SW480 (cell line): ENCODE results near the gene SNRK.

Source experiments
- DNase-seq: peaks from one replicate; pipeline ENCODE4 v3.0.0-alpha.2; 2016; ENCODE audit warnings: low spot score

Gene SNRK

GRCh38 chr3:43273416-43273815 is 12.9 kb upstream of the SNRK start:
- no peak for DNase-seq

- DNase-seq: no peak
Measured at GRCh38 chr3:43279082-43279481, 7.3 kb upstream of the SNRK start.

GRCh38 chr3:43279532-43279931 is 6.8 kb upstream of the SNRK start:
- no peak for DNase-seq

GRCh38 chr3:43281020-43281419 is 5.3 kb upstream of the SNRK start:
- no peak for DNase-seq

GRCh38 chr3:43284171-43284570 is 2.2 kb upstream of the SNRK start:
- no peak for DNase-seq

GRCh38 chr3:43285644-43286043 is 696 bp upstream of the SNRK start:
- no peak for DNase-seq

GRCh38 chr3:43286841-43287499 is 630 bp downstream of the SNRK start:
- peak; percentile 51 for DNase-seq

GRCh38 chr3:43287500-43287873 is 1.1 kb downstream of the SNRK start:
- no peak for DNase-seq

GRCh38 chr3:43288366-43288765 is 2.0 kb downstream of the SNRK start:
- DNase-seq: peak; percentile 32

GRCh38 chr3:43288850-43289249 is 2.5 kb downstream of the SNRK start:
- no peak for DNase-seq

- DNase-seq: no peak
Measured at GRCh38 chr3:43289401-43289800, 3.1 kb downstream of the SNRK start.

- DNase-seq: no peak
Measured at GRCh38 chr3:43289841-43290470, 3.6 kb downstream of the SNRK start.

GRCh38 chr3:43290956-43291355 is 4.6 kb downstream of the SNRK start:
- DNase-seq: no peak

- no peak for DNase-seq
Measured at GRCh38 chr3:43291546-43291945, 5.2 kb downstream of the SNRK start.

GRCh38 chr3:43294975-43295374 is 8.6 kb downstream of the SNRK start:
- no peak for DNase-seq

- no peak for DNase-seq
Measured at GRCh38 chr3:43296565-43296964, 10.2 kb downstream of the SNRK start.

- no peak for DNase-seq
Measured at GRCh38 chr3:43298292-43298691, 12.0 kb downstream of the SNRK start.

- DNase-seq: no peak
Measured at GRCh38 chr3:43298761-43299160, 12.4 kb downstream of the SNRK start.

- DNase-seq: no peak
Measured at GRCh38 chr3:43302116-43302880, 16.0 kb downstream of the SNRK start.

- no peak for DNase-seq
Measured at GRCh38 chr3:43304126-43304525, 17.8 kb downstream of the SNRK start.

- no peak for DNase-seq
Measured at GRCh38 chr3:43307226-43307625, 20.9 kb downstream of the SNRK start.

- no peak for DNase-seq
Measured at GRCh38 chr3:43307649-43308048, 21.3 kb downstream of the SNRK start.
